Measurements from ENCODE around the gene RPEL1. TPM values are rescaled to one million over a fixed set of nuclear protein-coding genes. Genes with fewer than 3 reads are reported as not detected.

The RPEL1 gene
- total RNA-seq, 1 experiment from 2014 or later: 0.10 TPM

DNA sequence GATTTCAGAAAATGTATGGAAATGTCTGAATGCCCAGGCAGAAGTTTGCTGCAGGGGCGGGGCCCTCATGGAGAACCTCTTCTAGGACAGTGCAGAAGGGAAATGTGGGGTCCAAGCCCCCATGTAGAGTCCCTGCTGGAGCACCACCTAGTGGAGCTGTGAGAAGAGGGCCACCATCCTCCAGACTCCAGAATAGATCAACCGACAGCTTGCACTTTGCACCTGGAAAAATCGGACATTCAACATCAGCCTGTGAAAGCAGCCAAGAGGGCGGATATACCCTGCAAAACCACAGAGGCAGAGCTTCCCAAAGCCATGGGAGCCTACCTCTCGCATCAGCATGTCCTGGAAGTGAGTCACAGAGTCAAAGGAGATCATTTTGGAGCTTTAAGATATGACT, 14.3 kb downstream of the RPEL1 start:
- Histone ChIP-seq H3K4me2 (ENCODE audit: low read length) (no peak overlapping the region), H3K27ac (ENCODE audit: low read depth, low read length) (no peak overlapping the region), H3K4me3 (replicated peaks in 1 of 2; ENCODE audit: low read depth in 1 of 2, low read length in 2 of 2) (no peak overlapping the region), H3K4me1 (ENCODE audit: control insufficient read depth in 1 of 2, insufficient read depth in 2 of 2, low read length in 2 of 2) (peaks cover 4 to 10% of the 10 kb centered on the region in 2 experiments), H4K20me1 (ENCODE audit: insufficient read depth) (no peaks in the 10 kb centered on the region), H3K27me3 (ENCODE audit: insufficient read depth, low read length) (peaks cover 7% of the 10 kb centered on the region; the same call in 1 of the 2 replicates), H3K79me2 (ENCODE audit: insufficient read depth, low read length) (no peaks in the 10 kb centered on the region), H3K36me3 (ENCODE audit: control insufficient read depth in 1 of 2, insufficient read depth in 2 of 2, low read length in 2 of 2) (no peaks in the 10 kb centered on the region), H3K9ac (ENCODE audit: low read length) (no peak overlapping the region), H3K9me3 (ENCODE audit: control insufficient read depth in 1 of 2, insufficient read depth in 1 of 2, low read depth in 1 of 2, low read length in 2 of 2) (peaks cover 0 to 5% of the 10 kb centered on the region in 2 experiments; a peak in 1 of 4 replicates), H2AFZ (ENCODE audit: low read depth, low read length, poor library complexity, severe bottlenecking) (no peak overlapping the region), H3K9me2 (ENCODE audit: insufficient read depth) (no peaks in the 10 kb centered on the region)
- ChIA-PET CTCF (no interaction called here), RAD21 (ENCODE audit: low non-redundant PET in 1 of 2, low total read pairs in 2 of 2, uncharacterized antibody in 2 of 2, unreplicated experiment in 2 of 2) (no interaction called here), POLR2A (no interaction called here)
- intact Hi-C loops (cut with micrococcal nuclease): no loop called here
- DNase-seq (ENCODE audit: low read depth, low spot score) (no peak), ATAC-seq (no peak)
- TF ChIP-seq, protein P1, sequence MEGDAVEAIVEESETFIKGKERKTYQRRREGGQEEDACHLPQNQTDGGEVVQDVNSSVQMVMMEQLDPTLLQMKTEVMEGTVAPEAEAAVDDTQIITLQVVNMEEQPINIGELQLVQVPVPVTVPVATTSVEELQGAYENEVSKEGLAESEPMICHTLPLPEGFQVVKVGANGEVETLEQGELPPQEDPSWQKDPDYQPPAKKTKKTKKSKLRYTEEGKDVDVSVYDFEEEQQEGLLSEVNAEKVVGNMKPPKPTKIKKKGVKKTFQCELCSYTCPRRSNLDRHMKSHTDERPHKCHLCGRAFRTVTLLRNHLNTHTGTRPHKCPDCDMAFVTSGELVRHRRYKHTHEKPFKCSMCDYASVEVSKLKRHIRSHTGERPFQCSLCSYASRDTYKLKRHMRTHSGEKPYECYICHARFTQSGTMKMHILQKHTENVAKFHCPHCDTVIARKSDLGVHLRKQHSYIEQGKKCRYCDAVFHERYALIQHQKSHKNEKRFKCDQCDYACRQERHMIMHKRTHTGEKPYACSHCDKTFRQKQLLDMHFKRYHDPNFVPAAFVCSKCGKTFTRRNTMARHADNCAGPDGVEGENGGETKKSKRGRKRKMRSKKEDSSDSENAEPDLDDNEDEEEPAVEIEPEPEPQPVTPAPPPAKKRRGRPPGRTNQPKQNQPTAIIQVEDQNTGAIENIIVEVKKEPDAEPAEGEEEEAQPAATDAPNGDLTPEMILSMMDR (IDR thresholded peaks at IDR 0.05 in 2 of 3, conservative IDR thresholded peaks at IDR 0.05 in 1 of 3; ENCODE audit: borderline replicate concordance in 1 of 3, insufficient read depth in 1 of 3, low read depth in 2 of 3, low read length in 2 of 3): 0 out of 6 replicates have a peak, but pooled peaks of 1 of the 3 experiments have one; percentile 2
- TF ChIP-seq ELF1 (IDR thresholded peaks at IDR 0.05; ENCODE audit: borderline replicate concordance, low read depth) (no peak), YY1 (IDR thresholded peaks at IDR 0.05; ENCODE audit: extremely low read depth, insufficient replicate concordance, low read depth, low read length) (no peak)
- no TSS peak for BruUV-seq (replicated peaks)

DNA sequence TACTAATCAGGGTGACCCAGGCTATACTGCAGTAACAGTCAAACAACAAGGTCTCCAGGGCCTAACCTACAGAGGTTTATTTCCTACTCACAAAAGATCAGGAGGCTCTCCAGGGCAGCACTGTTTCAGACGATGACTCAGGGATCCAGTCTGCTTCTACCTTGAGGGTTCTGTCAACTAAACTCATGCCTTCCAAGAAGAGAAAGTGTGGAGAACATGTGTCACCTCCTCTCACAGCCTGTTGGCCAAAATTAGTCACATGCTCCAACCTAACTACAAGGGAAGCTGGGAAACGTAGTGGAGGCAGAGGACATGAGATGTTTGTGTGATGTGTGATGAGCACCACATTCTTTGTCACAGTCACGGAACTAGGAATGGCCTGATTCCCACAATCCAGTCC, 16.5 kb downstream of the RPEL1 start:
- H3K27ac ChIP-seq (ENCODE audit: low read depth, low read length): no peak overlapping the region
- CTCF ChIA-PET: interaction anchor here (0.5 kb wide), 1 partner anchor 20 kb away, joined by 4 read pairs; no protein-coding TSS in a partner anchor
- H3K9me3 ChIP-seq (ENCODE audit: control insufficient read depth in 1 of 2, insufficient read depth in 1 of 2, low read depth in 1 of 2, low read length in 2 of 2): peaks cover 0 to 5% of the 10 kb centered on the region in 2 experiments; a peak in 1 of 4 replicates
- H3K4me1 ChIP-seq (ENCODE audit: control insufficient read depth in 1 of 2, insufficient read depth in 2 of 2, low read length in 2 of 2): no peaks in the 10 kb centered on the region
- intact Hi-C loops (cut with micrococcal nuclease): no loop called here
- no peaks in the 10 kb centered on the region for H3K36me3 ChIP-seq (ENCODE audit: control insufficient read depth in 1 of 2, insufficient read depth in 2 of 2, low read length in 2 of 2)
- no peaks in the 10 kb centered on the region for H4K20me1 ChIP-seq (ENCODE audit: insufficient read depth)
- H3K9ac ChIP-seq (ENCODE audit: low read length): no peak overlapping the region
- RAD21 ChIA-PET (ENCODE audit: low non-redundant PET in 1 of 2, low total read pairs in 2 of 2, uncharacterized antibody in 2 of 2, unreplicated experiment in 2 of 2): no interaction called here
- TF ChIP-seq, protein P2, sequence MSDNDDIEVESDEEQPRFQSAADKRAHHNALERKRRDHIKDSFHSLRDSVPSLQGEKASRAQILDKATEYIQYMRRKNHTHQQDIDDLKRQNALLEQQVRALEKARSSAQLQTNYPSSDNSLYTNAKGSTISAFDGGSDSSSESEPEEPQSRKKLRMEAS (IDR thresholded peaks at IDR 0.05): peak; percentile 35; the same call in 1 of the 2 replicates
- no peak for TF ChIP-seq CBX3 (IDR thresholded peaks at IDR 0.05; ENCODE audit: low read depth)
- H3K27me3 ChIP-seq (ENCODE audit: insufficient read depth, low read length): peaks cover 20% of the 10 kb centered on the region
- no peak overlapping the region for H2AFZ ChIP-seq (ENCODE audit: low read depth, low read length, poor library complexity, severe bottlenecking)
- no peaks in the 10 kb centered on the region for H3K79me2 ChIP-seq (ENCODE audit: insufficient read depth, low read length)
- H3K4me2 ChIP-seq (ENCODE audit: low read length): no peak overlapping the region
- H3K9me2 ChIP-seq (ENCODE audit: insufficient read depth): no peaks in the 10 kb centered on the region
- DNase-seq (ENCODE audit: low read depth, low spot score): no peak
- H3K4me3 ChIP-seq (replicated peaks in 1 of 2; ENCODE audit: low read depth in 1 of 2, low read length in 2 of 2): no peak overlapping the region
- 0 out of 2 replicates have a peak, but pooled peaks have one; percentile 40 for ATAC-seq
- BruUV-seq (replicated peaks): no TSS peak
- POLR2A ChIA-PET: no interaction called here

Measured in HCT116 (cell line).